Left lobe of liver (tissue), 2 donors: Measurements from ENCODE around the gene CCNK. TPM values are rescaled to one million over a fixed set of nuclear protein-coding genes. Genes with fewer than 3 reads are reported as not detected.
A peak's percentile ranks its signal among the peaks of the same experiment; 100 is the strongest.

Source experiments
- ATAC-seq: fragments of 200-7000 bp; cut with Tn5 transposase; one replicate; pipeline ENCODE4 v1.9.1; 2020; ENCODE audit warnings: mild to moderate bottlenecking, moderate library complexity
- DNase-seq: peaks from one replicate; pipeline ENCODE4 v3.0.0-alpha.2; 2020; ENCODE audit warnings: low spot score
- total RNA-seq: library from RNA; stranded (reverse); gene quantifications from one replicate; pipeline ENCODE4 v1.2.1, GENCODE V29; 2021
- donor health status: DM: no; HTN: no; CAD: no; lungs with moderate emphysema.
- donor health status: DM: no; HTN: yes; CAD: no.

Gene CCNK
- total RNA-seq, 1 donor from 2014 or later = 13.8 TPM

GRCh38 chr14:99465288-99465687, 15.9 kb upstream of the CCNK start:
- no peak for ATAC-seq
- no peak for DNase-seq

GRCh38 chr14:99466758-99467157, 14.5 kb upstream of the CCNK start:
- DNase-seq (no peak), ATAC-seq (no peak)

- no peak for DNase-seq
These were observed 13.7 kb upstream of the CCNK start for GRCh38 chr14:99467336-99468078.

GRCh38 chr14:99468081-99468480, 13.1 kb upstream of the CCNK start:
- DNase-seq = no peak
- ATAC-seq = peak; percentile 38

More at GRCh38 chr14:99467336-99468078, 13.7 kb upstream of the CCNK start:
- peak; percentile 24 for ATAC-seq

- DNase-seq = no peak
- no peak for ATAC-seq
These were observed 12.2 kb upstream of the CCNK start for GRCh38 chr14:99468836-99469592.

GRCh38 chr14:99471731-99472130, 9.5 kb upstream of the CCNK start:
- ATAC-seq (no peak), DNase-seq (no peak)

GRCh38 chr14:99472937-99473336, 8.3 kb upstream of the CCNK start:
- no peak for ATAC-seq

GRCh38 chr14:99473458-99473857, 7.8 kb upstream of the CCNK start:
- DNase-seq = no peak
- ATAC-seq = no peak

More at GRCh38 chr14:99472937-99473336, 8.3 kb upstream of the CCNK start:
- no peak for DNase-seq

GRCh38 chr14:99475179-99475578, 6.0 kb upstream of the CCNK start:
- no peak for DNase-seq
- peak; percentile 72 for ATAC-seq

- no peak for DNase-seq
- ATAC-seq = no peak
These were observed 5.5 kb upstream of the CCNK start for GRCh38 chr14:99475660-99476059.

GRCh38 chr14:99476864-99477263, 4.3 kb upstream of the CCNK start:
- ATAC-seq = no peak
- DNase-seq = no peak

GRCh38 chr14:99478128-99478527, 3.1 kb upstream of the CCNK start:
- ATAC-seq = no peak

GRCh38 chr14:99479160-99479905, 1.9 kb upstream of the CCNK start:
- DNase-seq = no peak

More at GRCh38 chr14:99478128-99478527, 3.1 kb upstream of the CCNK start:
- DNase-seq = no peak

GRCh38 chr14:99479906-99480869, 1.0 kb upstream of the CCNK start, which contains the start of gene SETD3:
TSS of gene SETD3 (minus strand) at chr14:99480859. CDS start at chr14:99465805, 15,054 bp downstream.
- peak; percentile 69 for DNase-seq
- peak; percentile 5 for ATAC-seq

More at GRCh38 chr14:99479160-99479905, 1.9 kb upstream of the CCNK start:
- no peak for ATAC-seq

GRCh38 chr14:99481745-99482099, 513 bp downstream of the CCNK start:
- no peak for DNase-seq
- no peak for ATAC-seq

- ATAC-seq = no peak
- DNase-seq = no peak
These were observed 2.9 kb downstream of the CCNK start for GRCh38 chr14:99484106-99484505.

GRCh38 chr14:99497341-99497740, 16.1 kb downstream of the CCNK start:
- no peak for ATAC-seq
- no peak for DNase-seq

GRCh38 chr14:99497894-99498293, 16.7 kb downstream of the CCNK start:
- DNase-seq (no peak), ATAC-seq (no peak)

GRCh38 chr14:99502989-99503421, 21.8 kb downstream of the CCNK start:
- DNase-seq (no peak), ATAC-seq (no peak)

- ATAC-seq = no peak
- DNase-seq = no peak
These were observed 22.7 kb downstream of the CCNK start for GRCh38 chr14:99503848-99504453.
